Neural cell (in vitro differentiated cells): ENCODE measurements around the gene UBE2H. TPM values are rescaled to one million over a fixed set of nuclear protein-coding genes. Genes with fewer than 3 reads are reported as not detected.

Experiments
- H2AFZ ChIP-seq: fragments of 200-600, 300-800 bp; sonication (generic), shearing (Covaris generic); 2 replicates; pipeline ENCODE4 v1.6.0; 2014; ENCODE audit warnings: low read depth, mild to moderate bottlenecking, antibody characterized with exemption, low read length, moderate library complexity
- H3F3A ChIP-seq: fragments of 200-600 bp; shearing (Covaris generic); 2 replicates; pipeline ENCODE4 v1.6.1; 2016; ENCODE audit warnings: mild to moderate bottlenecking, moderate library complexity, mixed read lengths, antibody characterized with exemption, low read length; ENCODE audit not compliant: insufficient read depth, poor library complexity, severe bottlenecking
- H3K27ac ChIP-seq: fragments of 200-600, 300-800 bp; sonication (generic), shearing (Covaris generic); 2 replicates; pipeline ENCODE4 v1.5.1; 2014; ENCODE audit warnings: mild to moderate bottlenecking, low read length, moderate library complexity
- H3K27me3 ChIP-seq: fragments of 300-800, 200-600 bp; sonication (generic), shearing (Covaris generic); 2 replicates; pipeline ENCODE4 v1.6.0; 2014; ENCODE audit warnings: mild to moderate bottlenecking, low read depth, low read length, moderate library complexity; ENCODE audit not compliant: insufficient read depth
- H3K36me3 ChIP-seq: fragments of 300-800, 200-600 bp; sonication (generic), shearing (Covaris generic); 2 replicates; pipeline ENCODE4 v1.5.1; 2014; ENCODE audit warnings: mild to moderate bottlenecking, antibody characterized with exemption, low read length, moderate library complexity; ENCODE audit not compliant: insufficient read depth
- H3K4me2 ChIP-seq: fragments of 300-800, 200-600 bp; sonication (generic), shearing (Covaris generic); 2 replicates; pipeline ENCODE4 v1.6.0; 2014; ENCODE audit warnings: mild to moderate bottlenecking, low read length
- H3K4me3 ChIP-seq: fragments of 300-800, 200-600 bp; sonication (generic), shearing (Covaris generic); 2 replicates; pipeline ENCODE4 v1.5.1; 2014; ENCODE audit warnings: mild to moderate bottlenecking, low read length, moderate library complexity
- H3K79me2 ChIP-seq: fragments of 200-600 bp; shearing (Covaris generic); replicated peaks from 2 replicates; pipeline ENCODE4 v1.6.0; 2014; ENCODE audit warnings: mild to moderate bottlenecking, low read length, moderate library complexity; ENCODE audit not compliant: insufficient read depth
- H3K9ac ChIP-seq: fragments of 300-800, 200-600 bp; sonication (generic), shearing (Covaris generic); 2 replicates; pipeline ENCODE4 v1.6.1; 2016; ENCODE audit warnings: mild to moderate bottlenecking, low read length, mixed read lengths
- H3K9me2 ChIP-seq: fragments of 200-600 bp; shearing (Covaris generic); 2 replicates; pipeline ENCODE4 v1.6.1; 2016; ENCODE audit warnings: mild to moderate bottlenecking, low read length, mixed read lengths; ENCODE audit not compliant: insufficient read depth
- H3K9me3 ChIP-seq: fragments of 200-600, 300-800 bp; sonication (generic), shearing (Covaris generic); 2 replicates; pipeline ENCODE4 v1.6.1; 2016; ENCODE audit warnings: mild to moderate bottlenecking, mixed run types, low read length, moderate library complexity, mixed read lengths
- H4K20me1 ChIP-seq: fragments of 200-600 bp; shearing (Covaris generic); 2 replicates; pipeline ENCODE4 v1.6.1; 2016; ENCODE audit warnings: mild to moderate bottlenecking, mixed run types; ENCODE audit not compliant: insufficient read depth
- EP300 ChIP-seq: fragments of 450-650 bp; conservative IDR thresholded peaks from 2 replicates; pipeline ENCODE4 v1.6.1; 2014; ENCODE audit warnings: antibody characterized with exemption, mild to moderate bottlenecking, moderate library complexity; ENCODE audit not compliant: poor library complexity, severe bottlenecking
- EZH2 ChIP-seq: fragments of 200-600, 300-800 bp; shearing (Covaris generic), sonication (generic); IDR thresholded peaks from 2 replicates; pipeline ENCODE4 v1.6.1; 2014; ENCODE audit warnings: antibody characterized with exemption, low read length, borderline replicate concordance, mild to moderate bottlenecking; ENCODE audit not compliant: insufficient read depth, poor library complexity, severe bottlenecking
- MXI1 ChIP-seq: fragments of 450-650 bp; conservative IDR thresholded peaks from 2 replicates; pipeline ENCODE4 v1.6.1; 2014; ENCODE audit warnings: antibody characterized with exemption, mild to moderate bottlenecking; ENCODE audit not compliant: poor library complexity, severe bottlenecking
- POLR2AphosphoS5 ChIP-seq: IDR thresholded peaks from 2 replicates; pipeline ENCODE4 v1.6.1; 2012
- RAD21 ChIP-seq: fragments of 450-650 bp; conservative IDR thresholded peaks from 2 replicates; pipeline ENCODE4 v1.6.1; 2014; ENCODE audit warnings: antibody characterized with exemption, mild to moderate bottlenecking, moderate library complexity
- REST ChIP-seq: IDR thresholded peaks from 2 replicates; pipeline ENCODE4 v1.6.1; 2012; ENCODE audit warnings: borderline replicate concordance
- SMC3 ChIP-seq: fragments of 450-650 bp; conservative IDR thresholded peaks from 2 replicates; pipeline ENCODE4 v1.6.1; 2014; ENCODE audit warnings: antibody characterized with exemption, mild to moderate bottlenecking, moderate library complexity; ENCODE audit not compliant: poor library complexity
- TAF1 ChIP-seq: IDR thresholded peaks from 2 replicates; pipeline ENCODE4 v1.6.1; 2012; ENCODE audit warnings: low read depth
- polyA plus RNA-seq: library from polyadenylated mRNA; depleted of rRNA; stranded (reverse); fragments of >200 nt; gene quantifications from 2 replicates; pipeline ENCODE4 v1.2.3, GENCODE V29; 2014
- TF ChIP-seq, protein P1 (sequence below): fragments of 450-650 bp; IDR thresholded peaks from 2 replicates; pipeline ENCODE4 v1.5.1; 2014; ENCODE audit warnings: antibody characterized with exemption, mild to moderate bottlenecking, moderate library complexity; ENCODE audit not compliant: poor library complexity, severe bottlenecking

Gene UBE2H
- polyA plus RNA-seq, 1 donor from 2014 or later, result 96.1 TPM

DNA sequence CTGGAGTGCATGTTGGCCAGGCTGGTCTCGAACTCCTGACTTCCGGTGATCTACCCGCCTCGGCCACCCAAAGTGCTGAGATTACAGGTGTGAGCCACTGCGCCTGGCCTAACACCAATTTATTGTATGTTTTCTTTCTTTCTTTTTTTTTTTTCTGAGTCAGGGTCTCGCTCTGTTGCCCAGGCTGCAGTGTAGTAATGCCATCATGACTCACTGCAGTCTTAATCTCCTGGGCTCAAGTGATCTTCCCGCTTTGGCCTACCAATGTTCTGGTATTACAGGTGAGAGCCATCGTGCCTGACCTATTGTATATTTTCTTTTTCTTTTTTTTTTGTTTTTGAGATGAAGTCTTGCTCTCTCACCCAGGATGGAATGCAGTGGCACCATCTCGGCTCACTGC lies 33.8 kb upstream of the UBE2H start:
- H3K27ac ChIP-seq, result no peak overlapping the region
- no peak overlapping the region for H3K4me3 ChIP-seq
- TF ChIP-seq EP300 (no peak), MXI1 (no peak), RAD21 (no peak), REST (no peak), SMC3 (no peak)
- TF ChIP-seq, protein P1, sequence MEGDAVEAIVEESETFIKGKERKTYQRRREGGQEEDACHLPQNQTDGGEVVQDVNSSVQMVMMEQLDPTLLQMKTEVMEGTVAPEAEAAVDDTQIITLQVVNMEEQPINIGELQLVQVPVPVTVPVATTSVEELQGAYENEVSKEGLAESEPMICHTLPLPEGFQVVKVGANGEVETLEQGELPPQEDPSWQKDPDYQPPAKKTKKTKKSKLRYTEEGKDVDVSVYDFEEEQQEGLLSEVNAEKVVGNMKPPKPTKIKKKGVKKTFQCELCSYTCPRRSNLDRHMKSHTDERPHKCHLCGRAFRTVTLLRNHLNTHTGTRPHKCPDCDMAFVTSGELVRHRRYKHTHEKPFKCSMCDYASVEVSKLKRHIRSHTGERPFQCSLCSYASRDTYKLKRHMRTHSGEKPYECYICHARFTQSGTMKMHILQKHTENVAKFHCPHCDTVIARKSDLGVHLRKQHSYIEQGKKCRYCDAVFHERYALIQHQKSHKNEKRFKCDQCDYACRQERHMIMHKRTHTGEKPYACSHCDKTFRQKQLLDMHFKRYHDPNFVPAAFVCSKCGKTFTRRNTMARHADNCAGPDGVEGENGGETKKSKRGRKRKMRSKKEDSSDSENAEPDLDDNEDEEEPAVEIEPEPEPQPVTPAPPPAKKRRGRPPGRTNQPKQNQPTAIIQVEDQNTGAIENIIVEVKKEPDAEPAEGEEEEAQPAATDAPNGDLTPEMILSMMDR, result no peak
- H3F3A ChIP-seq, result no peaks in the 10 kb centered on the region
- no peak overlapping the region for H3K9ac ChIP-seq
- H3K79me2 ChIP-seq, result no peaks in the 10 kb centered on the region
- H3K9me2 ChIP-seq, result no peaks in the 10 kb centered on the region
- no peaks in the 10 kb centered on the region for H3K36me3 ChIP-seq
- no peaks in the 10 kb centered on the region for H3K9me3 ChIP-seq
- no peak overlapping the region for H2AFZ ChIP-seq
- no peak overlapping the region for H3K4me2 ChIP-seq
- no peaks in the 10 kb centered on the region for H4K20me1 ChIP-seq
- H3K27me3 ChIP-seq, result no peaks in the 10 kb centered on the region

DNA sequence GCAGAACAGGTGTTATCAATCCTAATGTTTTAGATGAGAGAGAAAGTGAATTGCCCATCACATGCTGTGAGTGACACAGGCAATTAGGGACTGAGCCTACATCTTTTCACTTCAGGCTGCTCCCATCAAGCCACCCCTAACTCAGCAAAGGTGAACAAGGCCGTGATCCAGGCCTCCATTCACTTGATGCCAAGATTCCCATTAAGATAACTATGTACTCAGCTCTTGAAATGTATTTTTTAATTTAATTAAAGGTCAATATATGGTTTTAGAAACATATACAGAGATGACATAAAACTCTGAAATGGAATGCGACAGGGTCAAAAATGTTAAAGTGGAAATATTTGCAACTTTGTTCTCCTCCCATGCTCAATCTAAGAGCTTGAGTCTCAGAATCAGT lies 27.9 kb upstream of the UBE2H start:
- H4K20me1 ChIP-seq, result no peaks in the 10 kb centered on the region
- TF ChIP-seq POLR2AphosphoS5, result no peak
- no peak for TF ChIP-seq EZH2
- TF ChIP-seq SMC3, result no peak
- TF ChIP-seq MXI1, result no peak
- no peak for TF ChIP-seq RAD21
- TF ChIP-seq, protein P1, result no peak
- no peak for TF ChIP-seq TAF1
- TF ChIP-seq EP300, result no peak
- no peak for TF ChIP-seq REST
- H3K9ac ChIP-seq, result no peak overlapping the region
- no peaks in the 10 kb centered on the region for H3K9me3 ChIP-seq
- H3K27ac ChIP-seq, result no peak overlapping the region
- no peaks in the 10 kb centered on the region for H3K27me3 ChIP-seq
- H3K79me2 ChIP-seq, result no peaks in the 10 kb centered on the region
- H3K4me2 ChIP-seq, result no peak overlapping the region
- H3K9me2 ChIP-seq, result no peaks in the 10 kb centered on the region
- no peak overlapping the region for H2AFZ ChIP-seq
- H3K36me3 ChIP-seq, result no peaks in the 10 kb centered on the region
- no peak overlapping the region for H3K4me3 ChIP-seq
- no peaks in the 10 kb centered on the region for H3F3A ChIP-seq
